Measurements from ENCODE around the gene TSPAN9.

- no peak for TF ChIP-seq EZH2 (IDR thresholded peaks at IDR 0.05)
- TF ChIP-seq POLR2AphosphoS5 (IDR thresholded peaks at IDR 0.05; ENCODE audit: borderline replicate concordance, low read depth, low read length) = no peak
Measured at GRCh38 chr12:3284405-3284804, 207.2 kb downstream of the TSPAN9 start.

Measured in SK-N-MC (cell line).